GM12878 (cell line): Measurements from ENCODE around the gene EDC3. TPM values are rescaled to one million over a fixed set of nuclear protein-coding genes. Genes with fewer than 3 reads are reported as not detected.

ENCODE experiments used
- ATAC-seq: fragments of 200-7000 bp; cut with Tn5 transposase; 3 replicates; pipeline ENCODE4 v1.9.1; 2020; ENCODE audit warnings: mild to moderate bottlenecking, moderate library complexity
- BruUV-seq: library from RNA; stranded (reverse); fragments of 400-500 nt; replicated peaks from 2 replicates; lab custom pipeline; 2021; lab: Mats Ljungman, UMichigan
- CTCF ChIA-PET: fragments of 300-600 bp; sonication (Branson Sonifier 250); formaldehyde crosslinking; extraction: SDS; loops from one replicate; lab custom pipeline; 2021; ENCODE audit warnings: inconsistent platforms; lab: Yijun Ruan, JAX
- POLR2A ChIA-PET: fragments of 350-600 bp; formaldehyde crosslinking; extraction: SDS; loops from one replicate; lab custom pipeline; 2021; ENCODE audit warnings: inconsistent platforms; lab: Charles Lee
- RAD21 ChIA-PET: fragments of 300-600 bp; sonication (Branson Sonifier 250); formaldehyde crosslinking; loops from one replicate; lab custom pipeline; 2023; ENCODE audit warnings: antibody characterized with exemption; ENCODE audit not compliant: unreplicated experiment; lab: Charles Lee
- SMC1A ChIA-PET: fragments of 300-600 bp; sonication (Branson Sonifier 250); formaldehyde crosslinking; loops from one replicate; lab custom pipeline; 2023; ENCODE audit not compliant: unreplicated experiment, uncharacterized antibody; lab: Charles Lee
- DNase-seq: peaks from one replicate; pipeline ENCODE4 v3.0.0-alpha.2; 2011; ENCODE audit warnings: low read depth, low spot score
- FAIRE-seq: peaks from 3 replicates; lab custom pipeline; 2011; peaks lifted over from hg19 to GRCh38; lab: Jason Lieb, UNC
- H2AFZ ChIP-seq: 2 replicates; pipeline ENCODE4 v1.6.0; 2011; ENCODE audit warnings: low read depth, low read length, control low read depth; ENCODE audit not compliant: control insufficient read depth
- H3K27ac ChIP-seq: 2 replicates; pipeline ENCODE4 v1.5.1; 2011; ENCODE audit warnings: control low read depth; ENCODE audit not compliant: control insufficient read depth, insufficient read depth
- H3K27me3 ChIP-seq, 2 experiments: replicated peaks in 1 of 2; 2 replicates each; pipeline versions ENCODE4 v1.6.0 to v1.6.1; 2011; ENCODE audit warnings: low read length in 1 of 2; ENCODE audit not compliant: control insufficient read depth in 2 of 2, insufficient read depth in 2 of 2
- H3K36me3 ChIP-seq, 2 experiments: 2 replicates each; pipeline ENCODE4 v1.5.1; 2011; ENCODE audit warnings: low read length in 1 of 2; ENCODE audit not compliant: control insufficient read depth in 2 of 2, insufficient read depth in 2 of 2
- H3K4me1 ChIP-seq: 2 replicates; pipeline ENCODE4 v1.6.1; 2011; ENCODE audit warnings: mild to moderate bottlenecking, low read length, moderate library complexity, mixed read lengths; ENCODE audit not compliant: control insufficient read depth, insufficient read depth
- H3K4me2 ChIP-seq: 2 replicates; pipeline ENCODE4 v1.6.0; 2011; ENCODE audit warnings: control low read depth; ENCODE audit not compliant: control insufficient read depth, insufficient read depth
- H3K4me3 ChIP-seq: fragments of 200-600 bp; sonication (generic); 2 replicates; pipeline ENCODE4 v1.5.1; 2016
- H3K79me2 ChIP-seq: 2 replicates; pipeline ENCODE4 v1.6.0; 2011; ENCODE audit warnings: low read length; ENCODE audit not compliant: control insufficient read depth, insufficient read depth
- H3K9ac ChIP-seq: 2 replicates; pipeline ENCODE4 v1.8.0; 2011; ENCODE audit warnings: low read length, control low read depth, mixed read lengths; ENCODE audit not compliant: control insufficient read depth, insufficient read depth
- H3K9me3 ChIP-seq: replicated peaks from 3 replicates; pipeline ENCODE4 v1.5.1; 2011; ENCODE audit warnings: mild to moderate bottlenecking, low read length; ENCODE audit not compliant: control insufficient read depth, insufficient read depth
- H4K20me1 ChIP-seq: 2 replicates; pipeline ENCODE4 v1.6.0; 2011; ENCODE audit not compliant: control insufficient read depth, insufficient read depth
- ATF3 ChIP-seq: IDR thresholded peaks from 2 replicates; pipeline ENCODE4 v1.6.1; 2011; ENCODE audit warnings: low read depth, mild to moderate bottlenecking, low read length, moderate library complexity, borderline replicate concordance; ENCODE audit errors: extremely low read depth
- DPF2 ChIP-seq: fragments of 450-650 bp; IDR thresholded peaks from 2 replicates; pipeline ENCODE4 v1.6.1; 2017; ENCODE audit warnings: mild to moderate bottlenecking
- EGR1 ChIP-seq, 2 experiments: IDR thresholded peaks; 1 replicate in 1 of 2; 2 replicates in 1 of 2; pipeline ENCODE4 v1.6.1; 2011 to 2012; ENCODE audit warnings: low read depth in 2 of 2, low read length in 2 of 2, borderline replicate concordance in 1 of 2, mild to moderate bottlenecking in 1 of 2, moderate library complexity in 1 of 2
- EZH2 ChIP-seq: IDR thresholded peaks from 2 replicates; pipeline ENCODE4 v1.6.1; 2012; ENCODE audit warnings: low read depth, mild to moderate bottlenecking, control low read depth, inconsistent platforms, low read length, borderline replicate concordance; ENCODE audit not compliant: control insufficient read depth
- RELB ChIP-seq: fragments of 450-650 bp; IDR thresholded peaks from 2 replicates; pipeline ENCODE4 v1.6.1; 2017; ENCODE audit warnings: low read depth, mild to moderate bottlenecking, moderate library complexity
- ZNF217 ChIP-seq: fragments of 450-650 bp; IDR thresholded peaks from 2 replicates; pipeline ENCODE4 v1.6.1; 2017; ENCODE audit warnings: antibody characterized with exemption, mild to moderate bottlenecking
- ZNF592 ChIP-seq: fragments of 450-650 bp; IDR thresholded peaks from 2 replicates; pipeline ENCODE4 v1.6.1; 2017; ENCODE audit warnings: mild to moderate bottlenecking, moderate library complexity
- ZSCAN29 ChIP-seq: fragments of 450-650 bp; IDR thresholded peaks from 2 replicates; pipeline ENCODE4 v1.6.1; 2017; ENCODE audit warnings: mild to moderate bottlenecking, moderate library complexity
- WGBS: methylation state at CpG from one replicate; pipeline ENCODE4 v1.1.6; 2016; ENCODE audit warnings: low lambda C conversion rate; ENCODE audit not compliant: insufficient replicate concordance, insufficient coverage; ENCODE audit errors: missing lambda C conversion rate; 5-methylcytosine and 5-hydroxymethylcytosine counted together
- in situ Hi-C: fragments of 300-500 bp; cut with MboI; formaldehyde crosslinking; loops from 9 replicates; pipeline ENCODE4 v1.14.3; 2018; ENCODE audit warnings: mixed read lengths
- intact Hi-C: fragments of 100-400 bp; cut with micrococcal nuclease; formaldehyde crosslinking; loops from one replicate; pipeline ENCODE4 v1.14.2; 2022; ENCODE audit not compliant: unreplicated experiment
- polyA plus RNA-seq, 11 experiments: library from polyadenylated mRNA; depleted of rRNA in 4 of 11; unstranded in 6 of 11; stranded (reverse) in 5 of 11; fragments of >200 nt; fragmentation: Nextera tagmentation in 4 of 11; fragmentation: Illumina TruSeq in 1 of 11; extraction: Ambion mirVana in 4 of 11; extraction: Trizol in 1 of 11; gene quantifications; 1 replicate in 1 of 11; 2 replicates in 10 of 11; pipeline versions ENCODE4 v1.2.1 to v1.2.3, GENCODE V29; 2011 to 2016; ENCODE audit warnings: inconsistent platforms in 2 of 11, missing spikeins in 2 of 11, low read depth in 1 of 11
- total RNA-seq, 4 experiments: library from RNA; depleted of rRNA in 3 of 4; stranded (reverse); fragments of >200 nt in 3 of 4; fragmentation: Illumina TruSeq in 1 of 4; extraction: Trizol in 1 of 4; gene quantifications; 2 replicates each; pipeline versions ENCODE4 v1.2.1 to v1.2.3, GENCODE V29; 2013 to 2021
- TF ChIP-seq, protein P1 (sequence below): fragments of 450-650 bp; IDR thresholded peaks from 2 replicates; pipeline ENCODE4 v1.6.1; 2018; ENCODE audit warnings: borderline replicate concordance, mild to moderate bottlenecking; ENCODE audit not compliant: partially characterized antibody
- TF ChIP-seq, protein P2 (sequence below): IDR thresholded peaks from 2 replicates; pipeline ENCODE4 v1.6.1; 2011; ENCODE audit warnings: mild to moderate bottlenecking, low read depth, low read length, moderate library complexity; ENCODE audit not compliant: insufficient replicate concordance

Gene EDC3
- total and polyA plus RNA-seq, 10 of the 15 experiments (the other 5 are each of a cell fraction or from before 2014, with no cell fraction given), result 11.8 to 48.4 (median 35.3) TPM

DNA sequence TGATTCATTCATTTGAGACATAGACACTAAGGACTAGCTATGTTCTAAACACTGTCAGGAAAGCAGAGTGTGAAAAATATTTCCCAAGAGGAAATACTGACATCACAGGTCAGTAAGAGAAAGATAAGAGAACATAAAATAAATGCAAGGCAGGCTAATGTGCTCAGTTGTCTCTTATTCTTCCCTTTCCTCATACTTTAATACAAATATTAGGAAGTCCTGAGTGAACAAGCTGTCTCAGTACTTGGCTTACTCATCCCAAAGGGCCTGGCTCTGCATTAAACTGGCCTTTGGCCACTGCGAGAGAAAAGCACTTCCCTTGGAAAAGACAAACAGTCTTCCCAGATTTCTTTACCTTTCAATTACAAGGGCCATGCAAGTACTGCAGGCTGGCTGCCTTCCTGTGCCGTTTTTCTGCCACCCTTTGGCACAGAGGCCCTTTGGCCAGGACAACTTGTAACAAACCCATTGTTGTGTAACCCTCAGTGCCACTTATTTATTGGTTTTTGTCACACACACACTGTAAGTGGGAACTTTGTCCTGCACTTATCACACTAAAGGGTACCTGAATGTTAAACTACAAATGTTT is 31.7 kb downstream of the EDC3 start:
- no peak overlapping the region for H3K4me2 ChIP-seq
- WGBS, result 91% methylated on average over 2 of the region's 2 CpGs
- no peak for FAIRE-seq
- TF ChIP-seq EGR1 (IDR thresholded peaks at IDR 0.05; ENCODE audit: borderline replicate concordance in 1 of 2, low read depth in 2 of 2, low read length in 2 of 2), result no peak
- TF ChIP-seq, protein P1, sequence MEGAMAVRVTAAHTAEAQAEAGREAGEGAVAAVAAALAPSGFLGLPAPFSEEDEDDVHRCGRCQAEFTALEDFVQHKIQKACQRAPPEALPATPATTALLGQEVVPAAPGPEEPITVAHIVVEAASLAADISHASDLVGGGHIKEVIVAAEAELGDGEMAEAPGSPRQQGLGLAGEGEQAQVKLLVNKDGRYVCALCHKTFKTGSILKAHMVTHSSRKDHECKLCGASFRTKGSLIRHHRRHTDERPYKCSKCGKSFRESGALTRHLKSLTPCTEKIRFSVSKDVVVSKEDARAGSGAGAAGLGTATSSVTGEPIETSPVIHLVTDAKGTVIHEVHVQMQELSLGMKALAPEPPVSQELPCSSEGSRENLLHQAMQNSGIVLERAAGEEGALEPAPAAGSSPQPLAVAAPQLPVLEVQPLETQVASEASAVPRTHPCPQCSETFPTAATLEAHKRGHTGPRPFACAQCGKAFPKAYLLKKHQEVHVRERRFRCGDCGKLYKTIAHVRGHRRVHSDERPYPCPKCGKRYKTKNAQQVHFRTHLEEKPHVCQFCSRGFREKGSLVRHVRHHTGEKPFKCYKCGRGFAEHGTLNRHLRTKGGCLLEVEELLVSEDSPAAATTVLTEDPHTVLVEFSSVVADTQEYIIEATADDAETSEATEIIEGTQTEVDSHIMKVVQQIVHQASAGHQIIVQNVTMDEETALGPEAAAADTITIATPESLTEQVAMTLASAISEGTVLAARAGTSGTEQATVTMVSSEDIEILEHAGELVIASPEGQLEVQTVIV, result no peak
- TF ChIP-seq ZNF217, result no peak
- no peak for TF ChIP-seq ATF3
- TF ChIP-seq RELB, result no peak
- no peak for TF ChIP-seq DPF2
- no peak for TF ChIP-seq EZH2
- TF ChIP-seq, protein P2, sequence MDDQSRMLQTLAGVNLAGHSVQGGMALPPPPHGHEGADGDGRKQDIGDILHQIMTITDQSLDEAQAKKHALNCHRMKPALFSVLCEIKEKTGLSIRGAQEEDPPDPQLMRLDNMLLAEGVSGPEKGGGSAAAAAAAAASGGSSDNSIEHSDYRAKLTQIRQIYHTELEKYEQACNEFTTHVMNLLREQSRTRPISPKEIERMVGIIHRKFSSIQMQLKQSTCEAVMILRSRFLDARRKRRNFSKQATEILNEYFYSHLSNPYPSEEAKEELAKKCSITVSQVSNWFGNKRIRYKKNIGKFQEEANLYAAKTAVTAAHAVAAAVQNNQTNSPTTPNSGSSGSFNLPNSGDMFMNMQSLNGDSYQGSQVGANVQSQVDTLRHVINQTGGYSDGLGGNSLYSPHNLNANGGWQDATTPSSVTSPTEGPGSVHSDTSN, result no peak
- no peak for TF ChIP-seq ZSCAN29
- no peak for TF ChIP-seq ZNF592

More for the DNA sequence above, 31.7 kb downstream of the EDC3 start:
- BruUV-seq, result no TSS peak
- H3K36me3 ChIP-seq, result no peaks in the 10 kb centered on the region; a peak in 1 of 4 replicates
- H3K4me3 ChIP-seq, result no peak overlapping the region
- no peak for ATAC-seq
- ChIA-PET RAD21 (interaction anchor here (1.0 kb wide), 1 partner anchor 29 kb away, joined by 3 read pairs; no protein-coding TSS in a partner anchor), CTCF (interaction anchor here (1.3 to 1.8 kb wide), 2 partner anchors 105 to 107 kb away, joined by 3 to 4 read pairs; no protein-coding TSS in a partner anchor), POLR2A (interaction anchor here (0.6 kb wide), 2 partner anchors 13 to 331 kb away, joined by 3 read pairs; partner anchors contain the start of gene SCAMP5), SMC1A (interaction anchor here (1.0 kb wide), 1 partner anchor 29 kb away, joined by 3 read pairs; no protein-coding TSS in a partner anchor)
- intact Hi-C loops, result no loop called here
- in situ Hi-C loops, result no loop called here
- H3K9me3 ChIP-seq, result no peaks in the 10 kb centered on the region
- no peaks in the 10 kb centered on the region for H3K4me1 ChIP-seq
- H3K79me2 ChIP-seq, result no peaks in the 10 kb centered on the region
- H4K20me1 ChIP-seq, result no peaks in the 10 kb centered on the region
- no peaks in the 10 kb centered on the region for H3K27me3 ChIP-seq
- no peak overlapping the region for H3K27ac ChIP-seq
- DNase-seq, result no peak
- H3K9ac ChIP-seq, result no peak overlapping the region
- no peak overlapping the region for H2AFZ ChIP-seq
